CD4-positive, CD25-positive, alpha-beta regulatory T cell (primary cell): ENCODE data around the gene TMPRSS3. TPM values are rescaled to one million over a fixed set of nuclear protein-coding genes. Genes with fewer than 3 reads are reported as not detected.

ENCODE experiments used
- ATAC-seq, 2 donors: fragments of 150-1000 bp; cut with Tn5 transposase; one replicate each; pipeline ENCODE4 v1.10.0; 2021; ENCODE audit warnings: low read depth in 2 of 2, moderate number of reproducible peaks in 2 of 2, moderate library complexity in 1 of 2
- DNase-seq, 3 donors: peaks; one replicate each; pipeline versions ENCODE4 v3.0.0 to v3.0.0-alpha.2; 2012 to 2022; ENCODE audit warnings: mixed read lengths in 1 of 3
- H3K27ac ChIP-seq: one replicate; pipeline ENCODE4 v1.7.0; 2013; ENCODE audit warnings: mild to moderate bottlenecking, low read length; ENCODE audit not compliant: insufficient read depth, poor library complexity, severe bottlenecking
- H3K27me3 ChIP-seq: one replicate; pipeline ENCODE4 v1.7.0; 2013; ENCODE audit warnings: low read length; ENCODE audit not compliant: control insufficient read depth, insufficient read depth
- H3K36me3 ChIP-seq: one replicate; pipeline ENCODE4 v1.7.0; 2013; ENCODE audit warnings: mild to moderate bottlenecking, low read length, moderate library complexity; ENCODE audit not compliant: control insufficient read depth, insufficient read depth
- H3K4me1 ChIP-seq: 2 replicates; pipeline ENCODE4 v1.7.0; 2013; ENCODE audit warnings: mild to moderate bottlenecking, low read length; ENCODE audit not compliant: insufficient read depth, control insufficient read depth, poor library complexity, severe bottlenecking
- H3K4me3 ChIP-seq: one replicate; pipeline ENCODE4 v1.7.0; 2013; ENCODE audit warnings: low read depth, mild to moderate bottlenecking, low read length, moderate library complexity
- H3K9me3 ChIP-seq, 2 experiments: 1 replicate in 1 of 2; 2 replicates in 1 of 2; pipeline ENCODE4 v1.7.0; 2013; ENCODE audit warnings: low read length in 2 of 2, mild to moderate bottlenecking in 1 of 2, moderate library complexity in 1 of 2; ENCODE audit not compliant: control insufficient read depth in 2 of 2
- H3K27ac Mint-ChIP-seq, 3 donors: one replicate each; pipeline ENCODE4 v1.8.0; 2020 to 2022; ENCODE audit warnings: mild to moderate bottlenecking in 3 of 3, mixed read lengths in 3 of 3, moderate library complexity in 2 of 3
- H3K27me3 Mint-ChIP-seq: one replicate; pipeline ENCODE4 v1.8.0; 2022; ENCODE audit warnings: mild to moderate bottlenecking, mixed read lengths
- H3K36me3 Mint-ChIP-seq: one replicate; pipeline ENCODE4 v1.8.0; 2020; ENCODE audit warnings: mixed read lengths
- H3K4me1 Mint-ChIP-seq, 4 donors: one replicate each; pipeline ENCODE4 v1.8.0; 2020 to 2022; ENCODE audit warnings: mixed read lengths in 4 of 4, mild to moderate bottlenecking in 1 of 4
- H3K4me3 Mint-ChIP-seq, 4 donors: one replicate each; pipeline ENCODE4 v1.8.0; 2020 to 2022; ENCODE audit warnings: mild to moderate bottlenecking in 4 of 4, mixed read lengths in 4 of 4, moderate library complexity in 3 of 4
- H3K9me3 Mint-ChIP-seq, 7 donors: one replicate each; pipeline ENCODE4 v1.8.0; 2020 to 2022; ENCODE audit warnings: mixed read lengths in 7 of 7, mild to moderate bottlenecking in 3 of 7, moderate library complexity in 2 of 7
- polyA plus RNA-seq, 4 donors: library from polyadenylated mRNA; unstranded; fragments of 300-500 nt; fragmentation: Illumina TruSeq; gene quantifications; one replicate each; pipeline ENCODE4 v1.2.3, GENCODE V29; 2021
- total RNA-seq: library from RNA; stranded (reverse); gene quantifications from one replicate; pipeline ENCODE4 v1.2.3, GENCODE V29; 2022

TMPRSS3 gene
- total and polyA plus RNA-seq, 5 donors from 2014 or later: 1.1 to 4.0 (median 2.3) TPM

GRCh38 chr21:42366292-42367010 is 29.4 kb downstream of the TMPRSS3 start, which contains the start of gene TFF1:
TSS of gene TFF1 (minus strand) at chr21:42366535. CDS start at chr21:42366495, 40 bp downstream.
- Histone ChIP-seq H3K27ac (no peak within 1 kb of the TSS), H3K4me1 (no peaks in the 10 kb centered on the region), H3K9me3 (no peaks in the 10 kb centered on the region), H3K27me3 (no peaks in the 10 kb centered on the region), H3K4me3 (no peak within 1 kb of the TSS), H3K36me3 (no peaks in the 10 kb centered on the region)
- H3K27ac Mint-ChIP-seq: peak within 1 kb of the TSS in 1 of 3 donors; percentile 42
- H3K36me3 Mint-ChIP-seq: no peaks in the 10 kb centered on the region
- no peak for DNase-seq
- H3K27me3 Mint-ChIP-seq: peaks cover 15% of the 10 kb centered on the region
- H3K9me3 Mint-ChIP-seq: no peaks in the 10 kb centered on the region
- ATAC-seq: no peak
- no peak within 1 kb of the TSS for H3K4me3 Mint-ChIP-seq
- H3K4me1 Mint-ChIP-seq: peaks cover 0 to 2% (median 0%) of the 10 kb centered on the region in 4 donors

GRCh38 chr21:42365770-42366169 is 30.1 kb downstream of the TMPRSS3 start:
- no peaks in the 10 kb centered on the region for H3K9me3 Mint-ChIP-seq
- ATAC-seq (no peak), DNase-seq (no peak)
- no peaks in the 10 kb centered on the region for H3K36me3 Mint-ChIP-seq
- peaks cover 0 to 2% (median 0%) of the 10 kb centered on the region in 4 donors for H3K4me1 Mint-ChIP-seq
- H3K4me1 ChIP-seq: no peaks in the 10 kb centered on the region
- H3K27ac ChIP-seq: no peak overlapping the region
- no peak overlapping the region for H3K4me3 Mint-ChIP-seq
- H3K36me3 ChIP-seq: no peaks in the 10 kb centered on the region
- H3K27ac Mint-ChIP-seq: no peak overlapping the region
- no peaks in the 10 kb centered on the region for H3K27me3 ChIP-seq
- no peak overlapping the region for H3K4me3 ChIP-seq
- H3K9me3 ChIP-seq: no peaks in the 10 kb centered on the region
- peaks cover 15% of the 10 kb centered on the region for H3K27me3 Mint-ChIP-seq

DNA sequence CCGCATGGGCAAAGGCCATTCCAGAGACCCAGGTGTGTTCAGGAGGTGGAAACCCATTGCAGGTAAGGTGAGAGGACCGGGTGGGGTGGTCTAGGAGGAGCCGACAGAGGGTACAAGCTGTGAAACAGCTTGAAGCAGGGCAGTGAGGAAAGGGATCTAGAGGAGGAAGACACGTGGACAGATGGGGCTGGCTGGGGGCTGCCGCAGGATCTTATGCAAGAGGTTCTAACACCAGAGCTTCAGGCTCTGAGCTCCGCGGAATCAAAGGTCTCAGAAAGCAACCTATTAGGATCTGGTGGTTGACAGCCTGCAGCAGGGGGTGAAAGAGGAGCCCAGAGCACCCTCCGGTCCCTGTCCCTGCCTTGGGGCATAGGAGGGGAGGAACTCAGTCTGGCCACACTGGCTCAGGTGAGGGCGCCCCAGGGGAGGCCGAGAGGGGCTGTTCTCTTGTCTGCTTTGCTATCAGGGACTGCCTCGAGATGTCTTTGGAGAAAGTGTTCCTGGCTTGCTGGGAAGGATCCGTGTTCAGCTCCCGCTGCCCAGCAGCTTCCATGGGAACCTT is 31.5 kb downstream of the TMPRSS3 start:
- ATAC-seq (no peak), DNase-seq (no peak)
- Histone ChIP-seq H3K9me3 (peaks cover 0 to 5% of the 10 kb centered on the region in 2 experiments), H3K27ac (no peak overlapping the region), H3K36me3 (no peaks in the 10 kb centered on the region), H3K27me3 (no peaks in the 10 kb centered on the region), H3K4me3 (no peak overlapping the region), H3K4me1 (no peaks in the 10 kb centered on the region)
- Mint-ChIP-seq H3K4me3 (no peak overlapping the region), H3K4me1 (peaks cover 0 to 2% (median 0%) of the 10 kb centered on the region in 4 donors), H3K36me3 (no peaks in the 10 kb centered on the region), H3K27me3 (peaks cover 15% of the 10 kb centered on the region), H3K9me3 (no peaks in the 10 kb centered on the region), H3K27ac (no peak overlapping the region)

- ATAC-seq: no peak
- no peak overlapping the region for H3K27ac Mint-ChIP-seq
- peaks cover 0 to 2% (median 0%) of the 10 kb centered on the region in 4 donors for H3K4me1 Mint-ChIP-seq
- Histone ChIP-seq H3K27ac (no peak overlapping the region), H3K36me3 (no peaks in the 10 kb centered on the region), H3K4me3 (no peak overlapping the region), H3K4me1 (no peaks in the 10 kb centered on the region), H3K9me3 (peaks cover 0 to 5% of the 10 kb centered on the region in 2 experiments), H3K27me3 (no peaks in the 10 kb centered on the region)
- no peak for DNase-seq
- H3K36me3 Mint-ChIP-seq: no peaks in the 10 kb centered on the region
- peaks cover 15% of the 10 kb centered on the region for H3K27me3 Mint-ChIP-seq
- H3K4me3 Mint-ChIP-seq: no peak overlapping the region
- peaks cover 0 to 2% (median 0%) of the 10 kb centered on the region in 7 donors for H3K9me3 Mint-ChIP-seq
These were observed 32.5 kb downstream of the TMPRSS3 start for GRCh38 chr21:42363312-42363711.

DNA sequence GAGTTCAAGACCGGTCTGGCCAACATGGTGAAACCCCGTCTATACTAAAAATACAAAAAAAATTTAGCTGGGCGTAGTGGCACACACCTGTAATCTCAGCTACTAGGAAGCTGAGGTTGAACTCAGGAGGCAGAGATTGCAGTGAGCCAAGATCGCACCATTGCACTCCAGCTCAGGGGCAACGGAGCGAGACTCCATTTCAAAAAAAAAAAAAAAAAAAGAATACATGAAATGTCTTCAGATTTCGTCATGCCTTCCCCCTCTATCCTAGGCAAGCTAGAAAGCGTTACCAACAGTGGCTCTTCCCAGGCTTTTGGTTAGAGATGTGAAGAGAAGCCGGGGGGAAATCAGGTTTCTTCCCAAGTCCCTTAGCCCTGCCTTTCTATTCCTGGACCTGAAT is 33.2 kb downstream of the TMPRSS3 start:
- H3K4me3 ChIP-seq: no peak overlapping the region
- ATAC-seq (no peak), DNase-seq (no peak)
- H3K27ac ChIP-seq: no peak overlapping the region
- Mint-ChIP-seq H3K36me3 (no peaks in the 10 kb centered on the region), H3K4me3 (no peak overlapping the region), H3K27me3 (peaks cover 15% of the 10 kb centered on the region), H3K27ac (no peak overlapping the region), H3K9me3 (peaks cover 0 to 2% (median 0%) of the 10 kb centered on the region in 7 donors), H3K4me1 (peaks cover 0 to 2% (median 0%) of the 10 kb centered on the region in 4 donors)
- no peaks in the 10 kb centered on the region for H3K36me3 ChIP-seq
- H3K4me1 ChIP-seq: no peaks in the 10 kb centered on the region
- H3K9me3 ChIP-seq: peaks cover 0 to 5% of the 10 kb centered on the region in 2 experiments
- no peaks in the 10 kb centered on the region for H3K27me3 ChIP-seq

DNA sequence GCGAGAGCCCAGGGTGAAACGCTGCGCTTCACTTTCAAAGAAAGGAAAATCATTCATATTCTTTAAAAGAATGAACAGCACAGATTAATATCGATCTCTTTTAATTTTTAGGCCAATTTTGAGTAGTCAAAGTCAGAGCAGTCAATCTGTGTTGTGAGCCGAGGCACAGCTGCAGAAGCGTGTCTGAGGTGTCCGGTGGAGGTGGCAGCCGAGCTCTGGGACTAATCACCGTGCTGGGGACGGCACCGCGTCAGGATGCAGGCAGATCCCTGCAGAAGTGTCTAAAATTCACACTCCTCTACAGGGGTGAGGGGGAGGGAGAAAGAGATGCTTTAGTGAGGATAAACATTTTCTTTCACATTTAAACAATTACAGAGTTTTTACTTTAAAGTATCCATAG is 33.7 kb downstream of the TMPRSS3 start:
- H3K4me3 ChIP-seq: no peak overlapping the region
- H3K27me3 Mint-ChIP-seq: peaks cover 11% of the 10 kb centered on the region
- no peaks in the 10 kb centered on the region for H3K36me3 Mint-ChIP-seq
- ATAC-seq (no peak), DNase-seq (no peak)
- H3K36me3 ChIP-seq: no peaks in the 10 kb centered on the region
- peaks cover 0 to 2% (median 0%) of the 10 kb centered on the region in 7 donors for H3K9me3 Mint-ChIP-seq
- H3K4me1 Mint-ChIP-seq: no peaks in the 10 kb centered on the region
- H3K27ac Mint-ChIP-seq: no peak overlapping the region
- H3K4me3 Mint-ChIP-seq: no peak overlapping the region
- H3K27ac ChIP-seq: no peak overlapping the region
- H3K4me1 ChIP-seq: no peaks in the 10 kb centered on the region
- peaks cover 0 to 5% of the 10 kb centered on the region in 2 experiments for H3K9me3 ChIP-seq
- peaks cover 1% of the 10 kb centered on the region for H3K27me3 ChIP-seq

DNA sequence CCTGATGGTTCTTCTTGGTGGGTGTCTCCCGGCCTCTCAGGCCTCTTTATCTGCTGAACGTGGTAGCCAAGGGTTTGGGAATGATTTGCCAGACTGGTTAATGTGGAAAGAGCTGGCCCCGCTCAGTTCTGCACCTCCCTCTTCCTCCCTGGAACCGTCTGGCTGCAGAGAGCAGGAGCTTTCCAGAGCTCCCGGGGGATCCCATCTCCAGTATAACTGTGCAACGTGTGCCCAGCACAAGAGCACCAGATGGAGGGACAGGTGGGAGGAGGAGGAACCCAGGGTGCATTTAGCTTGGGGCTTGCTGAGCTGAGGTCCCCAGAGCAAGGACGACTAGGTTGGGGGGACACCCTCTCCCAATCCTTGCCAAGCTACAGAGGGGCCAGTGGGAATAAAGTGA is 34.6 kb downstream of the TMPRSS3 start:
- H3K27me3 Mint-ChIP-seq: peaks cover 11% of the 10 kb centered on the region
- H3K4me1 Mint-ChIP-seq: no peaks in the 10 kb centered on the region
- no peak overlapping the region for H3K27ac Mint-ChIP-seq
- H3K9me3 Mint-ChIP-seq: peaks cover 0 to 3% (median 0%) of the 10 kb centered on the region in 7 donors
- no peak for ATAC-seq
- no peaks in the 10 kb centered on the region for H3K36me3 ChIP-seq
- DNase-seq: no peak
- H3K4me1 ChIP-seq: no peaks in the 10 kb centered on the region
- peaks cover 4% of the 10 kb centered on the region for H3K27me3 ChIP-seq
- H3K9me3 ChIP-seq: peaks cover 0 to 5% of the 10 kb centered on the region in 2 experiments
- H3K4me3 Mint-ChIP-seq: no peak overlapping the region
- no peak overlapping the region for H3K27ac ChIP-seq
- H3K4me3 ChIP-seq: no peak overlapping the region
- H3K36me3 Mint-ChIP-seq: no peaks in the 10 kb centered on the region
